ENCODE results near the gene CTDNEP1.

The CTDNEP1 gene

DNA sequence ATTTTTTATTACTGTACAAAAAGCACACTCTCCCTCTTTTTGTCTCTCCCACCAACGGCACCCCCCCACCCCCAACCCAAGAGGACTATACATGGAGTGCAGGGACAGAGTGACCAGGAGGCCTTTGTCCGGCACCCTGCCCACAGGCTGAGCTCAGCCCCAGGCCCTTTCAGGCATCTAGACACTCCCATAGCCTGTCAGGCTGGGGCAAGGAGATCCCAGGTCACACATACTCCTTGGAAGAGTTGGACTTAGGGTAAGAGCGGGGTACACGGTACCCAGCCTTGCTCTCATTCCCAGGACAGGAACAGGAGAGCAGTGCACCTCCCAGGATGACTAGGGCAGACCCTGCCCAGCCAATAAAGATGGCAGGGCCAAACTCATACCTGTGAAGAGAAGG lies 8.6 kb upstream of the CTDNEP1 start:
- no peak for TF ChIP-seq CTCF (IDR thresholded peaks at IDR 0.05; ENCODE audit: low read depth, low read length)
- H3K4me3 ChIP-seq (ENCODE audit: low read depth, low read length) = no peak overlapping the region

DNA sequence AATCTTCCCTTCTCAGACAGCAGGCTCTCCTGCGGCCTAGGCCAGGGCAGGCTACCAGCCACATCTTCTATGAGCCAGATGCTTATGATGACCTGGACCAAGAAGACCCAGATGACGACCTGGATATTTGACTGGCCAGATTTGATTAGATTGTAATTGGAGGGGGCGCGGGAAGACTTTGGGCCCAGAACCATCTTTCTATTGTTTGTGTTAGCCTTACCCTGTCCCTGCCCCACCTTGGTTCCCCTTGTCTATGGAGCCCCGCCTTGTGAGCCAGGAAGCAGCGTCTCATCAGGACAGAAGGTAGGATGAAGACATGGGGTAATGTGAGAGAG lies 8.0 kb upstream of the CTDNEP1 start:
- no peak overlapping the region for H3K4me3 ChIP-seq (ENCODE audit: low read depth, low read length)
- TF ChIP-seq CTCF (IDR thresholded peaks at IDR 0.05; ENCODE audit: low read depth, low read length) = no peak

DNA sequence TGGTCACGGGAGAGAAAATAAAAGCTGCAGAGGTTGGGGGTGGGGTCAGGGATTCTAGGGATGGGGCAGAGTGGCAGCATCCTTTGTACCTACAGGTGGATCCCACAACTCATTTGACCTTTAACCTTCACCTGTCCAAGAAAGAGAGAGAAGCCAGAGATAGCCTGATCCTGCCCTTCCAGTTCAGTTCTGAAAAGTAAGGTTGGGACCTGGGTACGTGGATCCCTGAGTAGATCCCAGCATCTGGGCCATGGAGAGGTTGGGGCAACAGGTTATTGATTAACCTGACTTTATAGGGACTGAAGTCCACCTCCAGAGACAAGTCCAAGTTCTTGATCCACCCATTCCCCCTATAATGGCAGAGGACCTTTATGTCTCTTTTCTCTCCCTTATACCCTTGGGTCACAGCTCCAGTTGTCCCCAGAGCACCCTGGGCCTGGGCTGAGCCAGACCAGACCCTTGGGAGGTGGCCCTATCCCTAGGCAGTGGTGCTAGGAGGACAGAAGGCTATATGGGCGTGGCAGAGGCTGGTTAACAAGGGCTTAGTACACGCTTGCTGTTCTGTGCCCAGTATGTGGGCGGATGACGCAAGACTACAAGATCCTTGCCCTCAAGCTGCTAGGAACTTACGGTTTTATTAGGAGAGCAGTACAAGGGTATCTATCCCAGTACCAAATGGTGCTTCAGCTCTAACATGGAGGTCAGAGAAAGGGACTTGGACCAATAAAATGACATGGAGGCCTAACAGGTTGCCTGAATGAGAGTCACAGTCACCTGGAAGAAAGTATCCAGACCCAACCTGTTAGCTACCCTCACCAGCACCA lies 7.4 kb upstream of the CTDNEP1 start:
- no peak for TF ChIP-seq CTCF (IDR thresholded peaks at IDR 0.05; ENCODE audit: low read depth, low read length)

DNA sequence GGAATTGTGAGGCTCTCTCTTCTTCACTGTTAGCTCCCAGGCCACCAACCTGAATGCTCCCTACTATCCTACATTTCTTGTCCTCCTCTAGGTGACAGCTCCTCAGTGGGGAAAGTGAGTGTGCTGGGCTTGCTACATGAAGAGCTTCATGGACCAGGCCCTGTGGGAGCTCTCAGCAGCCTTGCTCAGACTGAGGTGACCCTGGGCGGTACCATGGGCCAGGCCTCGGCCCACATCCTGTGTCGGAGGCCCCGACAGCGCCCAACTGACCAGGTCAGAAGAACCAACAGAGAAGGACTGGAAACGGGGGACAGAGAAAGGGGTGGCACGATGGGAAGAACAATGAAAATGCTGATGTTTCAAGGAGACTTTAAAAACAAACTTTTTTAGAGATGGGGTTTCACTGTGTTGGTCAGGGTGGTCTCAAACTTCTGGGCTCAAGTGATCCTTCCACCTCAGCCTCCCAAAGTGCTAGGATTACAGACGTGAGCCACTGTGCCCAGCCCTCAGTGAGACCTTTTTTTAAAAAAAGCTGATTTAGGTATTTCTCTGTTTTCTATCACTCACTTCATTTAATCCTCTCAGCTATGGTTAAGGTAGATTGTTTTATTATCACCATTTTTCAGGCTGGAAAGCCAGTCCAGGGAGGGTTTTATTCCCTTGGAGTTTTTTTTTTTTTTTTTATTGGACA lies 5.4 kb upstream of the CTDNEP1 start:
- no peak for TF ChIP-seq CTCF (IDR thresholded peaks at IDR 0.05; ENCODE audit: low read depth, low read length)
- no peak overlapping the region for H3K4me3 ChIP-seq (ENCODE audit: low read depth, low read length)

More for the DNA sequence above, 7.4 kb upstream of the CTDNEP1 start:
- no peak overlapping the region for H3K4me3 ChIP-seq (ENCODE audit: low read depth, low read length)

DNA sequence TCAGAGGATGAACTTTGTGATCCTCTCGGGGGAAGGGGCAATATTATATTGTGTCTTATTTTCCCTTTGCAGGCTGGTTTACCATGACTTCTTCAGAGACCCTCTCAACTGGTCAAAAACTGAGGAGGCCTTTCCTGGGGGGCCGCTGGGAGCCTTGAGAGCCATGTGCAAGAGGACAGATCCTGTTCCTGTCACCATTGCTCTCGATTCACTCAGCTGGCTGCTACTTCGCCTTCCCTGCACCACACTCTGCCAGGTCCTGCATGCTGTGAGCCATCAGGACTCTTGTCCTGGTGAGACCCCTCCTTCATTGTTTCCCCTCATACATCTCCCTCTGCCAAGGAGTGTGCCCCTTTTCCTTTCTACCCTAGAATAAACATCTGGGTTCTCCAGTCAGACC lies 3.0 kb upstream of the CTDNEP1 start:
- TF ChIP-seq CTCF (IDR thresholded peaks at IDR 0.05; ENCODE audit: low read depth, low read length) = no peak
- no peak overlapping the region for H3K4me3 ChIP-seq (ENCODE audit: low read depth, low read length)

DNA sequence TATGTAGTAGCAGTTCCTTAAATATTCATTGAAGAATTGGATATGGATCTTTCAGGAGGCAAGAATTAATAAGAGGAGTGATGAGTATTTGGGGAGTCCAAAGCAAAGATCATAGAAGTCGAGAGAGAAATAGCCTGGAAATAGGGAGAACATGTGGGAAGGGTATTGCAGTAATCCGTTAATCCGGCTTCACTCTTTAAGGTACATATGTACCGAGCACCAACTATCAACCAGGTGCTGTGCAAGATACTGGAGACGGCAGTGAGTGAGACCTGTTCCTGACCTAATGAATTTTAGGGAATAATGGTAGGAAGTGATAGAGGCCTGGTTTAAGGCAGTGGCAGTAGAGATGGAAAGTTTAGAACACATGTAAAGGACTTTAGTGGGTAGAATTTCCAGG lies 1.5 kb upstream of the CTDNEP1 start:
- H3K4me3 ChIP-seq (ENCODE audit: low read depth, low read length) = peak overlapping the region; percentile 94
- no peak for TF ChIP-seq CTCF (IDR thresholded peaks at IDR 0.05; ENCODE audit: low read depth, low read length)

All from WI38 (cell line).